NOMO-1 treated with dmso at 0.1 percent for 144 hours (cell line): ENCODE results near the gene TIMM9.
"Not testable (repeated sequence)": the region's sequence is repeated elsewhere in the genome, so short reads cannot be mapped to it uniquely, and the experiment has no call there.

ENCODE experiments used
- DNase-seq: peaks from one replicate; lab custom pipeline; 2025; ENCODE audit not compliant: unreplicated experiment; lab: John Stamatoyannopoulos, UW

Gene TIMM9, protein sequence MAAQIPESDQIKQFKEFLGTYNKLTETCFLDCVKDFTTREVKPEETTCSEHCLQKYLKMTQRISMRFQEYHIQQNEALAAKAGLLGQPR

GRCh38 chr14:58427281-58428117 is at the start of gene TIMM9, which contains the start of gene KIAA0586:
Gene TIMM9 (minus strand): TSS chr14:58427531. CDS start chr14:58411945, 15,586 bp downstream.
Gene KIAA0586 (plus strand): TSS chr14:58427719. CDS start chr14:58428265, 546 bp downstream.
- peak; percentile 94 for DNase-seq

DNA sequence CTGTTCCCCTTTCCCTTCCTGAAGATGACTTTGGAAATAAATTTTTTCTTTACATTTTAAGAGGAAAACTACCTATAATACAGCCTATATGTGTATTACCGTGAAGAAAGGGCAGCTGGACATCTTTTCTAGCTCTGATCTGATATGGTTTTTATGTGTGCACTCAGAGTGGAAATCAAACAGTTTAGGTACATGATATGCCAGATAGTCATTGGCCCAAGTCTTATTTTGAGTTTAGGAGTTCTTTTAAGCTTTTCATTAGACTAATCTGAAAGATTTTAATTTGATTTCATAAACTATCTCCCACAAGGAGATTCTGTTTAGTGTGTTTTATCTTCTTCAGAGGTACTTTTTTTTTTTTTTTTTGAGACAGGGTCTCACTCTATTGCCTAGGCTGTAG is 49.0 kb upstream of the TIMM9 start:
- no peak for DNase-seq

- no peak for DNase-seq
These were observed 42.0 kb upstream of the TIMM9 start for GRCh38 chr14:58469309-58469708.

GRCh38 chr14:58467575-58467974 is 40.2 kb upstream of the TIMM9 start:
- DNase-seq = no peak

DNA sequence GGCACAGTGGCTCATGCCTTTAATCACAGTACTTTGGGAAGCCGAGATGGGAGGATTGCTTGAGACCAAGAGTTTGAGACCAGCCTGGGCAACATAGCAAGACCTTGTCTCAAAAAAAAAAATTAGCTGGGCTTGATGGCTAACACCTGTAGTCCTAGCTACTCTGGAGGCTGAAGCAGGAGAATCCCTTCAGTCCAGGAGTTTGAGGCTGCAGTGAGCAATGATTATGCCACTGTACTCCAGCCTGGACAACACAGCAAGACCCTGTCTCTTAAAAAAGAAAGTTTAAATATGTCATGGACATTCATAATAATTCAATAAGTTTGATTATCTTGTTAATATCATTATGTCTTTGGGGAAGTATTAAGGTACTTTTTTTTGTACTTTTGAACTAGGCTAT is 39.1 kb upstream of the TIMM9 start:
- no peak for DNase-seq

- DNase-seq = no peak
These were observed 38.1 kb upstream of the TIMM9 start for GRCh38 chr14:58465421-58465820.

GRCh38 chr14:58464652-58465051 is 37.3 kb upstream of the TIMM9 start:
- no peak for DNase-seq

DNA sequence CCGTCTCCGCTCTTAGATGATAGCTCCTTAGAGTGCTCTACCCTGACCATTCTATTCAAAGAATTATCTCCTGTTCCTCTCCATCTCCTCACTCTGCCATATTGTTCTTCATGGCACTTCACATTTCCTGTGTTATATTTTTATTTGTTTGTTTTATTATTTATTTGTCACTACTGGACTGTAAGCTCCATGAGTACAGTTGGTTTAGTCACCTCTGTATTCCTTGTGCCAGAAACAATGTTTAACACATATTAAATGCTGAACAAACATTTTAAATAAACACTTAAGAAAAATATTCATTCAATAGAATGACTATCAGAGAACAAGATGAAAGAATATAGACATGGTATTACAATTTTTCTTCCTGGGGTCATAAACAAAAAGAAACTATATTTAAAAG is 35.8 kb upstream of the TIMM9 start:
- DNase-seq = no peak

GRCh38 chr14:58460772-58461171 is 33.4 kb upstream of the TIMM9 start:
- no peak for DNase-seq

DNA sequence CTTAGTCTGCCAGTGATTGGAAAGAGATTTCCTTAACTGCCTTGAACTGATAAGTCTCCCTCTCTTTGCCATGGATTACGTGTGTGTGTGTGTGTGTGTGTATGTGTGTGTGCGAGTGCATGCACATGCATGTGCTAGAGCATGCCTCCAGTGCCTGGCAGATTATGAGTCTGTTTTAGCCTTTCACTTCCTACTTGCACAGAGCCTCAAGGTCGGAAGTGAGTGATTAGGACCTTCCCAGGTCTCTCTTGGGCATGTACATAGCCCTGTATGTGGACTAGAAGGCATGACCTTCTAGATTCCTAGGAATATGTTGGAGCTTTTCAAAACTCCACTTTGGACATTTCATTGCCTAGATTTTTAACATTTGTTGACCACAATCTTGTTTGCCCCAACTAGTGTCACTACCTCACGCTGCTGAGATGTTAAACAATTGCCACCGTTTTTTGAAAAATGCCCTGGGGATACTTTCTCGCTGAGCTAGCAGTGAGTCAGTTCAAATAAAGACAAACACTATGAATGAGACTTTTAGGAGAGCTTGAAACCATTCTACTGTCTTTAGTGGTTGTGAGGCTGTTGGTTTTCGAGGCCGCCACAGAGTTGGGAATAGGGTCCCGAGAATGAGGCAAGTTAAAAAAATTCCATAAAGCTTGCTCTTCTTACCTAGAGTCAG is 28.4 kb upstream of the TIMM9 start:
- no peak for DNase-seq

GRCh38 chr14:58444627-58445026 is 17.3 kb upstream of the TIMM9 start:
- no peak for DNase-seq

- DNase-seq = no peak
These were observed 12.1 kb upstream of the TIMM9 start for GRCh38 chr14:58439476-58439875.

DNA sequence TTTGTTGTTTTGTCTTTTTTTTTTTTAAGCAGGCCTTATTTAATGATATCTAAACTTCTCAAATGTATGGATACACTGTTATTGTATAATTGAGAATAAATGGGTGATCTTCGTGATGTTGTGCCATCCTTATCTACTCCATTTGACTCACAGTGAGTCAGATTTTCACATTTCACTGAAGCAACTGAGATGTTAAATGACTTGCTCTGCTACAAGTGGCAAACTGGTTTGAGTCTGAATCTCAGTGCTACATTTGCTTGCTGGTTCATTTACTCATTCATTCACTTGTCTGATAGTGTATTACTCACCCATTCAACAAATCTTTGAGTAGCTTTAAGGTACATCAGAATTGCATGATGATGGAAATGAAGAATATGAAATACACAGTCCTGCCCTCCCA is 2.8 kb upstream of the TIMM9 start:
- DNase-seq = no peak

DNA sequence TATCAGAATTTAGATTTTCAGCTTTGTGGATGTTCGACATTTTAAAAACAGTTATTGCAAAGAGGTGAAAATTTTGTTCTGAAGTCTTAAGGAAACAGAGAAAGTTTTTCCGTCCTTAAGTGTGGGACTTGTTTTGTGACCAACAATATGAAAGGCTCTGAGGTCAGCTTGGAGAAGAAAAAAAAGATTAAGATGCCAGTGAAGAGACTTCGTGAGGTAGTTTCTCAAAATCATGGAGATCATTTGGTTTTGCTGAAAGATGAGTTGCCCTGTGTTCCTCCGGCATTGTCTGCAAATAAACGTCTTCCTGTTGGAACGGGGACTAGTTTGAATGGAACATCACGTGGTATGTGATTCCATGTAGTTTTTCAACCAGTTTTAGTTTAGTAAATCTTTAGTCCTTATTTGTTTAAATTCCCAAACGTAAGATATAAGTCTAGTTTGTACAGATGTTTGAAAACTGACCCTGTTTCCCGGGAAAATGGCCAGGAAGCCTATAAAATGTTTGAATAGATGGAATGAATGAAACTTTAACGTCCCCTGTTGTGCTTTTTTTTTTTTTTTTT is 870 bp upstream of the TIMM9 start:
- no peak for DNase-seq

DNA sequence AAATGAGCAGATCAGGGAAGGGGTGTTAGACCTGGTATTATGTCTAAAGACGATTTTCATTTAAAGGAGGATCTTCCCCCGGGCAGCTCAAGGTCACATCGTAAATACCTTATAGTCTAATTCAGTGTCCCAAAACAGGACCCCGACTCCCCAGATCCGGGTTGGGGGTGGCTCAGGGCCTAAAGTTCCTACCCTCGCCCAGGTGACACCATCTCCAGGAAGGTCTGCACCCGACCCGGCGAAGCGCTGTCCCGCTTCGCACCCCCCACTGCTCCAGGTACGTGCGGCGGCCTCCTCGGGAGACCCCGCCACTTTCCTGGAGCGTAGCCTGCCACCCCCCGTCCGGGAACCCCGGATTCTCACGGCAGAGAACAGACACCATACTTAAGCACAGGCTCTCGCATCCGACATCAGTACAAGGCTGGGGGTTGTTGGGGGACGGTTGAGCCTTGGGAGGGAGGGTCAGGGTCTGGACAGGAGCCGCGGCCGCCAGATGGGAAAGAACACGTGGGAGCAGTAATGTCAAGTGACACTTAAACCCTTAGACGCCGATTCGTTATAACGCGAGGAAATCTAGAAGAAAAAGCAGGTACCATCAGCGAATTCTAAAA is 556 bp downstream of the TIMM9 start:
- peak; percentile 69 for DNase-seq

DNA sequence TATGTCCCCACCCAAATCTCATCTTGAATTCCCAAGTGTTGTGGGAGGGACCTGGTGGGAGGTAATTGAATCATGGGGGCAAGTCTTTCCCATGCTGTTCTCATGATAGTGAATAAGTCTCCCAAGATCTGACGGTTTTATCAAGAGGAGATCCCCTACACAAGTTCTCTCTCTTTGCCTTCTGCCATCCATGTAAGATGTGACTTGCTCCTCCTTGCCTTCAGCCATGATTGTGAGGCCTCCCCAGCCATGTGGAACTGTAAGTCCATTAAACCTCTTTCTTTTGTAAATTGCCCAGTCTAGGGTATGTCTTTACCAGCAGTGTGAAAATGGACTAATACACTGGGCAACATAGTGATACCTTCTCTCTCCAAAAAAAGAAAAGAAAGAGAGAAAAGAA is 10.4 kb downstream of the TIMM9 start:
- not testable (repeated sequence) for DNase-seq

- no peak for DNase-seq
These were observed 11.4 kb downstream of the TIMM9 start for GRCh38 chr14:58415636-58416547.

GRCh38 chr14:58414845-58415244 is 12.5 kb downstream of the TIMM9 start:
- no peak for DNase-seq

DNA sequence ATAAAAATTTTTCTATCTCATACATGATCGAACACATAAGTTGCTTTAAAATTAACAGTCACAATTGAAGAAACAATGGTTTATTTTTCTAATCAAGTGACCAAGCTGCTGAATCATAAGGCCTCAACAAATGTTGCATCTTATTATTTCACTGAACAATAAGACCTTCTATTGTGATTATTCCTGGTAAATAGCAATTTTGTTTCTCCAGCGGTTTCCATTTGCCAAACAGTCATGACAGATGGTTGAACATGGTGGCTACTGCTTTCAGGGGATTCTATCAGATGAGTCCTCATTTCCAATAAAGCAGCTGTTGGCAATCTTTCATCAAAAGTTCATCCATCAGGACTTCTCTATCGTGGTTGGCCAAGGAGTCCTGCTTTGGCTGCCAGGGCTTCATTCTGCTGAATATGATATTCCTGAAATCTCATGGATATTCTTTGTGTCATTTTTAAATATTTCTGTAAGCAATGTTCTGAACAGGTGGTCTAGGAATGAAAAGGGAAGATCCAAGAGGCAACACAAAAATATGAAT is 18.6 kb downstream of the TIMM9 start:
- no peak for DNase-seq

GRCh38 chr14:58401587-58401986 is 25.7 kb downstream of the TIMM9 start:
- DNase-seq = no peak
